A172 (cell line): Measurements from ENCODE around the gene NID2. TPM values are rescaled to one million over a fixed set of nuclear protein-coding genes. Genes with fewer than 3 reads are reported as not detected.

Source experiments
- DNase-seq: peaks from one replicate; pipeline ENCODE4 v3.0.0-alpha.2; 2015; ENCODE audit warnings: low spot score
- total RNA-seq: library from RNA; depleted of rRNA; stranded (reverse); fragments of >200 nt; shearing (Covaris generic); gene quantifications from 2 replicates; pipeline ENCODE4 v1.2.3, GENCODE V29; 2014

NID2 gene
- total RNA-seq, 1 experiment from 2014 or later: not detected

DNA sequence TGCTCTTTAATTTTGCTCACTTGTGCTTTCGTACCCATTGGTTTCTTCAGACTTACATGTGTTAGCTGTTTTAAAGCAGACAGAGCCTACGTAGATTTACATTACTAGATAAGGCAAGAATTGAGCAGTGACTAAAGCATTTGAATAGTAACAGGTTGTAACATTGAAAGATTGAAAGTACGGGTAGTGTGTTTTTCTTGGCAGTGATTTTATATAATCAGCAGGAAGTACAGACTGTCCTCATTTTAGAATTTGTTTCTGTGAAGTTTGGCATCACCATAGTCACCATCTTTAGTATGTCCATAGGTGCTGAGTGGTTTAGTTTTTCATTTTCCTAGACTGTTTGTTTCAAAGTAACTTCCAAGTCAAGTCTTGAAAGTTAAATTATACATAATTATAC is 65.5 kb downstream of the NID2 start:
- no peak for DNase-seq

- no peak for DNase-seq
Observed at GRCh38 chr14:52002542-52002941, 66.3 kb downstream of the NID2 start.

- DNase-seq: no peak
Observed at GRCh38 chr14:52000696-52001095, 68.2 kb downstream of the NID2 start.

- no peak for DNase-seq
Observed at GRCh38 chr14:52000019-52000582, 68.8 kb downstream of the NID2 start.

DNA sequence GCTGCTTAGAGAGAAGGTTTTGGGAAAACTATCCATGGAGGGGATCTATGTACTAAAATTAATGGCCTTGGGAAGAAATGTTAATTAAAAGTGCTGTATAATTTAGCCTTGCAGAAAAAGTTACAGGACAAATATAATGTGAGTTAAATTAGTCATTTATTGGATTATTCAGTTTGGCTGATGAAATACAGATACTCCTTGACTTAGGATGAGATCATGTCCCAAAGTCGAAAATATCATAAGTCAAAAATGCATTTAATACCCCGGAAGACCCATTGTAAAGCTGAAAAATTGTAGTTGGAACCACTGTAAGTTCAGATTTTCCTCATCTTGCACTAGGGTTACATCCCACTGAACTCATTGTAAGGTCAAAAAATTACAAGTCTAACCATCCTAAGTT is 69.8 kb downstream of the NID2 start:
- DNase-seq: no peak

- DNase-seq: no peak
Observed at GRCh38 chr14:51998348-51998747, 70.5 kb downstream of the NID2 start.

GRCh38 chr14:51996148-51996746 is 72.6 kb downstream of the NID2 start:
- peak; percentile 1 for DNase-seq

GRCh38 chr14:51993285-51993920 is 75.5 kb downstream of the NID2 start:
- DNase-seq: no peak

GRCh38 chr14:51990488-51990887 is 78.4 kb downstream of the NID2 start:
- DNase-seq: no peak

DNA sequence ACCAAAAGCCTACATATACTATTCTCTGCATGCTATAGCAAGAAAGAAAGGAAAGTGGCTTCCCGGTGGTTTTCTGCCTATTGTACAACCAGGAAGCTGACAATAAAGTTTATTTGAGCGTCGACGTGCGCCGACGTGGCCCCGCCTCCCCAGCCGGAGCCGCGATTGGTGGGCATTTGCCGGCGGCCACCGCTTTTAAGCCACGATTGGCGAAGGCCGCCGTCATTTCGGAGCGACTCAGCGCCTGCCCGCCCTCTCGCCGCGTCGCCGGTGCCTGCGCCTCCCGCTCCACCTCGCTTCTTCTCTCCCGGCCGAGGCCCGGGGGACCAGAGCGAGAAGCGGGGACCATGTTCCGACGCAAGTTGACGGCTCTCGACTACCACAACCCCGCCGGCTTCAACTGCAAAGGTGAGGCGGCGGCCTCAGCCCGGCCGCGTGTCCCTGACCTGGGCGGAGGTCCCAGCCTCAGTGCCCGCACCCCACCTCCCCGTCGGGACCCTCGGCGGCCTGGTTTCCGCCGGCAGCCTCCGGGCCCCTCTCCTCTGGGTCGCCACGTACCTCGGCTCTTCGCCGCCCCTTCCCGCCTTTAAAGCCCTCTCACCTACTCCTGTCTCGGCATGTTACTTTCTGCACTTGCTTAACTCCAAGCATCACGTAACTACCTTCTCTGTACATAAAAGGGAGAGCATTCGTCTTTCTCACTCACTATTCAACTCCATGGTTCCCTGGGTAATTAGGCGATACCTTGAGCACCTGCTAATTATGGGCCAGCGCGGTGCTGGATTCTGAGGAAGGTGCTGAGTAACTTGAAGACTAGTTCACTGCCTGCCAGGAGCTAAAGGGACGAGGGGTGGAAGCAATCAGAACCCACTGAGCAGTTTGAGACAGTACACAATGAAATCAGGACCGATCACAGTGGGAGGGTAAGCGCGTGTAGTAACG is 79.3 kb downstream of the NID2 start, which contains the start of gene RTRAF:
TSS of gene RTRAF (plus strand) at position 254 of the 942 bp plus-strand sequence. CDS start at position 348, 94 bp downstream.
- DNase-seq: peak; percentile 71

DNA sequence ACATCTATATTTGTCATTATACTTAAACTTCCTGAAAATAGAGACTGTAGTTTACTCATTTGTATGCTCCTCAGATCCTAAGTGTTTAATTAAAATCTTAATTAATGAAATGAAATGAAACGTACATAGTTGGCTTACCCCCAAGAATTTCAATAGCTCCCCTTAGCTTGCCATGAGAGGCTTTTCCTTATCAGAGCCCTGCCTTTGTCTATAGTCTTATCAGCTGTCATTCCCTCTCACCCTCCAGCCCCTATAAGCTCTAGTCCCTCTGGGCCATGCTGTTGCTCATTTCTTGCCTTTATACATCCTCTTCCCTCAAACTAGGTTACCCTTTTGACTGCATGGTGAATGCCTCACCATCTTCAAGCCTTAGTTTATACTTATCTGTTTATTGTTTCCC is 80.6 kb downstream of the NID2 start:
- DNase-seq: no peak

GRCh38 chr14:51981218-51981854 is 87.5 kb downstream of the NID2 start:
- no peak for DNase-seq

- peak; percentile 55 for DNase-seq
Observed at GRCh38 chr14:51979088-51979709, 89.7 kb downstream of the NID2 start.

DNA sequence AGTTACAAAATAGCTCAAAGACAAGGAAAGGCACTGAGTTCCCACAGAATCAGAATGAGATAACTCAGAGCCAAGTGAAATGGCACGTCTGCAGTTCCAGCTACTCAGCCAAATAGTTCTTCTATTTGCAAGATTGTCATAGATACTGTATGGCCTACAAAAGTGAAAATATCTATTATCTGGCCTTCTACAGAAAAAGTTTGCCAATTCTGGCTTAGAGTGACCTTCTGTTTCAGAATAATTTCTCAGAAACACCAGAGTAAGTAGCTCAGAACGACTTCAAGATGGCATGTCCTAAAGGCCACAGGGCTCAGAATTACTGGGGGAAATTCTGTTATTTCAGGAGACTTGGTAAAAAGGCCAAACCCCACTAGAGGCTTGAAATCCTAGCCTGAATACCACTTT is 90.2 kb downstream of the NID2 start:
- DNase-seq: no peak

DNA sequence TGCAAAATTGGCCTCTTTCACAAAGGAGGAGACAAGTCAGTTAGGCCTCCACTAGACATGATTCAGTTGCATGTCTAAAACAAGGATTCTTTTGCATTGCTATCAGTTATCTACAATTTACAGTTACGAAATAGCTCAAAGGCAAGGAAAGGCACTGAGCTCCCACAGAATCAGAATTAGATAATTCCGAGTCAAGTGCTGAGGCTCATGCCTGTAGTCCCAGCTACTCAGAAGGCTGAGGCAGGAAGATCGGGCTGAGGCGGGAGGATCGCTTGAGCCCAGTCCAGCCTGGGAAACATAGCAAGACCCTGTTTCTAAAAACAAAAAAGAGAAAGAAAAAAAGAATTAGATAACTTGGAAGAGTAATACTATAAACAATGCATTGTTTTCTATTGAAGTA is 91.8 kb downstream of the NID2 start:
- DNase-seq: no peak

- DNase-seq: no peak
Observed at GRCh38 chr14:51972566-51972965, 96.3 kb downstream of the NID2 start.

DNA sequence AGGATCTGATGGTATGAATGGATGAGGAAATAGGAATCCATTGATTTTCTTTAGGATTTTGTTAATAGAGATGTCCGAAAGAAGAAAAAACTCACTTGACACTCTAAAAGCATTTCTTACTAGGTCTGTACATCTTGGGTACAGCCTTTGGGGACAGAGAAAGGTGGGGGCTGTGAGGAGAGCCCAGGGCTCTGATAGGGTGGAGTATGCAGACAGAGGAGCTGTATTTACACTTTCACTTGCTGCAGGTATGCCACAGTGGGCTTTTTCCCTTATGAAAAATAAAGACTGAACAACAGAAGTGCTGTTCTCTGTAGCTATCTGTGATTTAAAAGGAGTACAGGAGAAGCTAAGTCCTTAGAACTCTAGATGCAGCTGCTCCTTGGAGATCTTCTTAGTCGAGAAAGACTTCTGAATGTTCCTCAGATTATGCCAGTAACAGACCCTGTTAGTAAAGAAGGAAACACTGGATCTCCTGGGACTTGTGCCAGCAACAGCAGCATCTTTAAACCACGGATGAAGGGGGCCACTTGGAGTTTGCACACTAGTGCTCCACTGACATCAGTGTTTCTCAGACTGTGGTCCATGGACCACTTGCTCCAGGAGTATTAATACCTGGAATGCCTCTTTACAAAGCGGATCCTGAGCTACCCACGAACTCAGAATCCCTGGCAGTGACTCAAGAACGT is 98.9 kb downstream of the NID2 start:
- no peak for DNase-seq

DNA sequence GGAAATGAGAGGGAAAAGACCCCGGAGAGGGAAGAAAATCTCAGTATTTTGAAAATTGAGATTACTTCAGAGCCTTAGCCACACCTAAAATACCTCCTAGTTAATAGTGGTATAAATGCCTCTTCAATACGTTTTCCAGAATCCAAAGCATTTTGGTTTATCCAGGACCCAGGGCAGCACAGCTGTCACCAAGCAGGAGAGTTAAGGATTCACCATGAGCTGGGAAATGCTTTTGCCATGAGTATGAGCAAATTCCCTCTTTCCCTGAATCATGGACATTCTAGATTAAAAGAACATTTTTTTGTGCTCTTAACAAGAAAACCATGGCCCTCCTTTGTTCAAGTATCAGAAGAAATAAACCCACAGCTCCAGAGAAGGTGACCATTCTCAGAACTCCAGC is 101.3 kb downstream of the NID2 start:
- no peak for DNase-seq

DNA sequence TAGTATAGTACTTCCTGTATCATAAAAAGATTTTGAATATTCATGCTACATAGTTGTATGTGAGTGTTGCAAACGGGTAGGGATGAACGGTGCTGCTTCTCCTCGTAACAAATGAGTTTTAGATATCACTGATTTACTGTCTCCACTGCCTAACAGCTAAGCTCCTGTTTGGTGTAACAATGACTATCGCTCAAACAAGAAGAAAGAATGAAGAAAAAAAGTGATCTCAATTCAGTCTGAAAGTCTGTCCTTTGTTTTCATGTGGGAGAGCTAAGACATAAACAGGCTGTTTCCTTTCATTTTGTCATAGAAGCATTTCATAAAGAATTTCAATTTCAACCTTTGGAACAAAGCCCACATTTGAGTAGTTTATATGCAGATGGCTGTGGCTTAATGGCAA is 105.6 kb downstream of the NID2 start:
- no peak for DNase-seq

GRCh38 chr14:51962711-51963110 is 106.1 kb downstream of the NID2 start:
- DNase-seq: no peak

- no peak for DNase-seq
Observed at GRCh38 chr14:51960866-51961265, 108.0 kb downstream of the NID2 start.
